T-cell (primary cell): ENCODE results near the gene BLOC1S3. TPM values are rescaled to one million over a fixed set of nuclear protein-coding genes. Genes with fewer than 3 reads are reported as not detected.
A peak's percentile ranks its signal among the peaks of the same experiment; 100 is the strongest.

Source experiments
- ATAC-seq, 4 experiments: fragments of 200-7000 bp in 3 of 4; fragments of 150-1000 bp in 1 of 4; cut with Tn5 transposase; replicated peaks in 1 of 4; 1 replicate in 3 of 4; 2 replicates in 1 of 4; pipeline ENCODE4 v1.10.0; 2021; ENCODE audit warnings: moderate library complexity in 3 of 4, mild to moderate bottlenecking in 2 of 4, moderate number of reproducible peaks in 1 of 4
- CTCF ChIA-PET, 2 donors: fragments of 300-600 bp; sonication (Branson Sonifier 250); formaldehyde crosslinking; loops; one replicate each; lab custom pipeline; 2022; ENCODE audit warnings: antibody characterized with exemption in 2 of 2; lab: Charles Lee
- POLR2A ChIA-PET, 2 donors: fragments of 300-600 bp; sonication (Branson Sonifier 250); formaldehyde crosslinking; loops; one replicate each; lab custom pipeline; 2022; ENCODE audit warnings: antibody characterized with exemption in 2 of 2; lab: Charles Lee
- DNase-seq, 35 experiments: peaks; one replicate each; pipeline versions ENCODE4 v3.0.0 to v3.0.0-alpha.2; 2013 to 2023
- H3K27ac ChIP-seq: one replicate; pipeline ENCODE4 v1.5.1; 2013; ENCODE audit warnings: low read length
- H3K27me3 ChIP-seq, 2 experiments: replicated peaks in 1 of 2; 1 replicate in 1 of 2; 2 replicates in 1 of 2; pipeline versions ENCODE4 v1.6.1 to v1.7.0; 2013; ENCODE audit warnings: low read length in 1 of 2, mixed read lengths in 1 of 2; ENCODE audit not compliant: control insufficient read depth in 2 of 2, insufficient read depth in 2 of 2; ENCODE audit errors: extremely low read depth in 1 of 2
- H3K36me3 ChIP-seq, 2 donors: 1 replicate in 1 of 2; 2 replicates in 1 of 2; pipeline versions ENCODE4 v1.6.1 to v1.7.0; 2013; ENCODE audit warnings: low read length in 1 of 2; ENCODE audit not compliant: control insufficient read depth in 2 of 2, insufficient read depth in 1 of 2; ENCODE audit errors: extremely low read depth in 1 of 2
- H3K4me1 ChIP-seq, 2 experiments: 1 replicate in 1 of 2; 2 replicates in 1 of 2; pipeline versions ENCODE4 v1.6.1 to v1.7.0; 2013; ENCODE audit warnings: low read length in 2 of 2, mixed read lengths in 1 of 2; ENCODE audit not compliant: insufficient read depth in 2 of 2, control insufficient read depth in 1 of 2; ENCODE audit errors: extremely low read depth in 1 of 2
- H3K4me3 ChIP-seq, 2 donors: 1 replicate in 1 of 2; 2 replicates in 1 of 2; pipeline versions ENCODE4 v1.5.1 to v1.7.0; 2013; ENCODE audit warnings: mild to moderate bottlenecking in 2 of 2, low read length in 1 of 2, moderate library complexity in 1 of 2; ENCODE audit not compliant: control insufficient read depth in 1 of 2; ENCODE audit errors: extremely low read depth in 1 of 2
- H3K9me3 ChIP-seq: 2 replicates; pipeline ENCODE4 v1.7.0; 2013
- H3K27ac Mint-ChIP-seq, 2 donors: one replicate each; pipeline ENCODE4 v1.8.0; 2020 to 2021; ENCODE audit warnings: mild to moderate bottlenecking in 2 of 2, mixed read lengths in 2 of 2
- H3K27me3 Mint-ChIP-seq, 2 donors: one replicate each; pipeline ENCODE4 v1.8.0; 2021 to 2022; ENCODE audit warnings: mixed read lengths in 2 of 2
- H3K36me3 Mint-ChIP-seq: one replicate; pipeline ENCODE4 v1.8.0; 2021; ENCODE audit warnings: mixed read lengths
- H3K4me1 Mint-ChIP-seq, 3 donors: one replicate each; pipeline ENCODE4 v1.8.0; 2020 to 2022; ENCODE audit warnings: mixed read lengths in 3 of 3, mild to moderate bottlenecking in 1 of 3
- H3K4me3 Mint-ChIP-seq, 3 donors: one replicate each; pipeline ENCODE4 v1.8.0; 2020 to 2022; ENCODE audit warnings: mild to moderate bottlenecking in 3 of 3, mixed read lengths in 3 of 3, moderate library complexity in 3 of 3
- H3K9me3 Mint-ChIP-seq, 3 donors: one replicate each; pipeline ENCODE4 v1.8.0; 2020 to 2022; ENCODE audit warnings: mixed read lengths in 3 of 3
- WGBS: methylation state at CpG from one replicate; pipeline ENCODE4 v1.1.5; 2013; ENCODE audit warnings: missing lambda C conversion rate; ENCODE audit not compliant: insufficient coverage; 5-methylcytosine and 5-hydroxymethylcytosine counted together
- total RNA-seq, 35 experiments: library from RNA in 6 of 35; stranded (reverse) in 6 of 35; fragments of 120-200 nt in 1 of 35; gene quantifications; one replicate each; pipeline versions ENCODE4 v1.2.1 to v1.2.4 and lab custom pipeline; 2013 to 2026

The BLOC1S3 gene
- total RNA-seq, 5 donors from 2014 or later (not counting 1 experiment from before 2014, with no cell fraction given) = 14.9 to 36.2 (median 32.8) TPM

DNA sequence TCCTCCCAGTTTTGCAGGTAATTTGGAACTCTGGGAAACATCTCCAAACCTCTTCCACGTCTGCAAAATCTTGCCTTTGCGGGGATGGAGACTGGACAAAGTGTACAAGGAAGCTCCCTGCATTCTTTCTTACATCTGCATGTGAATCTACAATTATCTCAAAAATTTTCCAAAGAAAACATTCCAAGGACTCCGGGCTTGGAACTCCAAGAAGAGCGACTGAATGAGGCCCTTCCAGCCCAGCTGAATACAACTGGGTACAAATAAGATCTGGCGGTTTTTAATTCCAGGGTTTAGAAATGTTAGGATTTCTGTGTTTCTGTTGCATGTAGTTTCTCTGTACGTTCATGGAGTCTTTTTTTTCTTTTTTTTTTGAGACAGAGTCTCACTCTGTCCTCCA, 38.1 kb downstream of the BLOC1S3 start:
- CTCF ChIA-PET = no interaction called here
- WGBS = no CpG with 5 or more reads among the region's 6 CpGs
- POLR2A ChIA-PET = no interaction called here

DNA sequence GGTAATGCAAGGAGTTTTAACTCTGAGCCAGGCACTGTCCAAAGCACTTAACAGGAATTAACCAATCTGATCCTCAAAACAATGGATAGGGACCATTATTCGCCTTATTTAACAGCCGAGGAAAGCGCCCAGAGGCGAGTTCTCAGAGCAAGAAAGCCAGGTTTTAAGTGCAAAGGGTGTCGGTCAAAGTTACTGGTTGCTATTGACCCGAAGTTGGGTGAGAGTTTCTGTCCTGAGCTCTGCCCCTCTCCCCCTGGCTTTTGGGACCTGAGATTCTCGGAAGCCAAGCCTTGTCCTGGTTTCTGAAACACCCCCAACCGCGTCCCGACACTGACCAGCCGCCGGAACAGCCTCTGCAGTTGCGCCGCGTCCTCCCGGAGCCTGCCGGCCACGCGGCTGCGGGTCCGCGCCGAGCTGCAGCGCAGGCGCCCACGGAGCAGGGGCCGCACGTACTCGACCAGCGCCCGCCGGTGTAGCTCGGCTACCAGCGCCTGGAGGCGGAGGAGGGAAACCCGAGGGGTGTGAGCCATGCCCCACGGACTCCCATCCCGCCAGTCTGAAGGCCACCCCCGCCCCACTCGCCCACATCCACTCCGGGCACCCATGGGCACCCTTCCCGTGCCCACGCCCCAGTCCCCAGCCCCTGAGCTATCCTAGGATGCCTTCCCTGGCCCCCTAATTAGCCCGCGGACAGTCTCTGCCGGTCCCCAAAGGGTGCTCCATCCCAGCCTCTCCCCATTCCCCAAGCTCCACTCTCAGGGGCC, 38.8 kb downstream of the BLOC1S3 start:
- WGBS = 29% methylated on average over 40 of the region's 46 CpGs
- Histone ChIP-seq H3K4me3 (no peak overlapping the region), H3K27ac (no peak overlapping the region), H3K36me3 (no peaks in the 10 kb centered on the region), H3K9me3 (no peaks in the 10 kb centered on the region), H3K4me1 (no peaks in the 10 kb centered on the region), H3K27me3 (peaks cover 6 to 66% of the 10 kb centered on the region in 2 experiments)
- ATAC-seq (no peak), DNase-seq (no peak)
- H3K27ac Mint-ChIP-seq = no peak overlapping the region
- ChIA-PET CTCF (no interaction called here), POLR2A (no interaction called here)
- no peaks in the 10 kb centered on the region for H3K36me3 Mint-ChIP-seq
- H3K4me3 Mint-ChIP-seq = no peak overlapping the region
- peaks cover 0 to 3% (median 0%) of the 10 kb centered on the region in 3 donors for H3K4me1 Mint-ChIP-seq
- no peaks in the 10 kb centered on the region for H3K9me3 Mint-ChIP-seq
- peaks cover 39 to 54% of the 10 kb centered on the region in 2 donors for H3K27me3 Mint-ChIP-seq

More for the DNA sequence above, 38.1 kb downstream of the BLOC1S3 start:
- H3K27ac ChIP-seq = no peak overlapping the region
- H3K27me3 ChIP-seq = peaks cover 6 to 69% of the 10 kb centered on the region in 2 experiments
- Mint-ChIP-seq H3K36me3 (no peaks in the 10 kb centered on the region), H3K4me3 (no peak overlapping the region), H3K27me3 (peaks cover 37 to 50% of the 10 kb centered on the region in 2 donors), H3K27ac (no peak overlapping the region), H3K9me3 (no peaks in the 10 kb centered on the region), H3K4me1 (peaks cover 0 to 3% (median 0%) of the 10 kb centered on the region in 3 donors)
- H3K9me3 ChIP-seq = no peaks in the 10 kb centered on the region
- H3K4me3 ChIP-seq = no peak overlapping the region
- DNase-seq (no peak), ATAC-seq (no peak)
- no peaks in the 10 kb centered on the region for H3K4me1 ChIP-seq
- H3K36me3 ChIP-seq = no peaks in the 10 kb centered on the region

DNA sequence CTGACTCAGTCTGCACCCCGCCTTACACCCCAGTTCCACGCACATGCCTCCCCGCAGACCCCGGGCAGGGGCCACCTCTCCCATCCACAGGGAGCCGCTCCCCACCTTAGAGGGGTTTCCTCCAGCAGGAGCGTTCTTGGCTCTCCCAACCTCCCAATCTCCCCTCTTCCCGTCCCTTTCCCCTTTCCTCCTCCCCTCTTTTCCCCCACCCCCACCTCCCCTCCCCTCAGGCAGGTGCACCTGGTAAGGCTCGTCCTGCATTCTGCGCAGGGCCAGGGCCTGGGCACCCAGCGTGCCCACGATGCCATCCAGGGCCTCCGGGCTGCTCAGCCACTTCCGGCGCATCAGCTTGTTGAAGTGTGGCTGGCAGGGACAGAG, 39.4 kb downstream of the BLOC1S3 start:
- ATAC-seq (no peak), DNase-seq (no peak)
- Histone ChIP-seq H3K36me3 (no peaks in the 10 kb centered on the region), H3K4me1 (no peaks in the 10 kb centered on the region), H3K27ac (no peak overlapping the region), H3K27me3 (peaks cover 6 to 62% of the 10 kb centered on the region in 2 experiments), H3K9me3 (no peaks in the 10 kb centered on the region), H3K4me3 (no peak overlapping the region)
- CTCF ChIA-PET = no interaction called here
- no peak overlapping the region for H3K27ac Mint-ChIP-seq
- POLR2A ChIA-PET = no interaction called here
- WGBS = 65% methylated on average over 9 of the region's 14 CpGs
- H3K9me3 Mint-ChIP-seq = no peaks in the 10 kb centered on the region
- no peak overlapping the region for H3K4me3 Mint-ChIP-seq
- H3K27me3 Mint-ChIP-seq = peaks cover 42 to 59% of the 10 kb centered on the region in 2 donors
- peaks cover 0 to 3% (median 0%) of the 10 kb centered on the region in 3 donors for H3K4me1 Mint-ChIP-seq
- H3K36me3 Mint-ChIP-seq = no peaks in the 10 kb centered on the region

DNA sequence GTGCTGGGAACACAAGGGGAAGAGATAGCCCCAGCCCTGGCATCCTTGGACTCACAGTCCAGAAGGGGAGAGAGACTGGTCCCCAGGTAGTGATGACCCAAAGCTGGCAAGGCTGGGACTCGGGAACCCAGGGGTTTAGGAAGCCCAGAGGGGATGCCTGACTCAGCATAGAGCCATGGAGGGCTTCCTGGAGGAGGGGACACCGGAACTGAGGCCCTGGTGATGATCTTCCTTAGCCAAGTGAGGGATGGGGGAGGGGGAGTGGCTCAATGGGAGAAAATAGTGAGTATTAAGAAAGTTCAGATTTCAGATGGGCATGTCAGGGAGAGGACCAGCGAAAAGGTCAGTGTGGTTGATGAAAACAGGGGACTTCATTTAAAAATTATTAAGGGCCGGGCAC, 39.8 kb downstream of the BLOC1S3 start:
- Mint-ChIP-seq H3K4me3 (no peak overlapping the region), H3K4me1 (peaks cover 0 to 3% (median 0%) of the 10 kb centered on the region in 3 donors), H3K27ac (no peak overlapping the region), H3K36me3 (no peaks in the 10 kb centered on the region), H3K9me3 (no peaks in the 10 kb centered on the region), H3K27me3 (peaks cover 42 to 61% of the 10 kb centered on the region in 2 donors)
- POLR2A ChIA-PET = no interaction called here
- DNase-seq = no peak
- CTCF ChIA-PET = no interaction called here
- H3K4me1 ChIP-seq = no peaks in the 10 kb centered on the region
- no peak for ATAC-seq
- H3K27me3 ChIP-seq = peaks cover 6 to 61% of the 10 kb centered on the region in 2 experiments
- no peak overlapping the region for H3K27ac ChIP-seq
- H3K9me3 ChIP-seq = no peaks in the 10 kb centered on the region
- no peaks in the 10 kb centered on the region for H3K36me3 ChIP-seq
- no peak overlapping the region for H3K4me3 ChIP-seq
- WGBS = 59% methylated on average over 4 of the region's 4 CpGs

DNA sequence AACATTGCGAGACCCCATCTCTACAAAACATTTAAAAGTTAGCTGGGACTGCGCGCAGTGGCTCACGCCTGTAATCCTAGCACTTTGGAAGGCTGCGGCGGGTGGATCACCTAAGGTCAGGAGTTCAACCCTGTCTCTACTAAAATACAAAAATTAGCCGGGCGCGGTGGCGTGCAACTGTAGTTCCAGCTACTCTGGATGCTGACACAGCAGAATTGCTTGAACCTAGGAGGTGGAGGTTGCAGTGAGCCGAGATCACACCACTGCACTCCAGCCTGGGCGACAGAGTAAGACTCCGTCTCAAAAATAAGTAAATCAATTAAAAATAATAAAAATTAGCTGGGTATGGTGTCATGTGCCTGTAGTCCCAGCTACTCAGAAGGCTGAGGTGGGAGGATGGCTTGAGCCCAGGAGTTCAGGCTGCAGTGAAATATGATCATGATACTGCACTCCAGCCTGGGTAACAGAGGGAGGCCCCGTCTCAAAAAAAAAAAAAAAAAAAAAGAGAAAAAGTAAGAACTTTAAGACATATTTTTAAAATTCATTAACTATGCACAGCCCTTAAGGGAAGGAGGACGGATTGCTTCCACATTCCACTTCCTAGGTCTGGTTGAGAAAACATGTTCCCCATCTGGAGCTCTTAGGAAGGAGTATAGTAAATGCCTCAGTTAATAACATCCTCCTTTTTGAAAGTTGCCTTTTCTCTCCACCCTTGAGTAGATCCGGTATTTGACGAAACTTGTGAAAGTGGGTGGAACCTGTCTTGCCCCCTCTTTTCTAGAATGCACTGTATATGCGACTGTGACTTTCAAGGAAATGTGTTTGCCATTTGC, 40.5 kb downstream of the BLOC1S3 start:
- ChIA-PET POLR2A (no interaction called here), CTCF (no interaction called here)
- H3K36me3 ChIP-seq = no peaks in the 10 kb centered on the region
- H3K27ac ChIP-seq = no peak overlapping the region
- H3K27me3 Mint-ChIP-seq = peaks cover 42 to 58% of the 10 kb centered on the region in 2 donors
- DNase-seq (no peak), ATAC-seq (no peak)
- H3K4me3 Mint-ChIP-seq = no peak overlapping the region
- H3K4me3 ChIP-seq = no peak overlapping the region
- 88% methylated on average over 4 of the region's 18 CpGs for WGBS
- no peaks in the 10 kb centered on the region for H3K9me3 Mint-ChIP-seq
- peaks cover 4 to 65% of the 10 kb centered on the region in 2 experiments for H3K27me3 ChIP-seq
- no peak overlapping the region for H3K27ac Mint-ChIP-seq
- H3K4me1 ChIP-seq = no peaks in the 10 kb centered on the region
- no peaks in the 10 kb centered on the region for H3K9me3 ChIP-seq
- no peaks in the 10 kb centered on the region for H3K36me3 Mint-ChIP-seq
- H3K4me1 Mint-ChIP-seq = peaks cover 0 to 3% (median 0%) of the 10 kb centered on the region in 3 donors

DNA sequence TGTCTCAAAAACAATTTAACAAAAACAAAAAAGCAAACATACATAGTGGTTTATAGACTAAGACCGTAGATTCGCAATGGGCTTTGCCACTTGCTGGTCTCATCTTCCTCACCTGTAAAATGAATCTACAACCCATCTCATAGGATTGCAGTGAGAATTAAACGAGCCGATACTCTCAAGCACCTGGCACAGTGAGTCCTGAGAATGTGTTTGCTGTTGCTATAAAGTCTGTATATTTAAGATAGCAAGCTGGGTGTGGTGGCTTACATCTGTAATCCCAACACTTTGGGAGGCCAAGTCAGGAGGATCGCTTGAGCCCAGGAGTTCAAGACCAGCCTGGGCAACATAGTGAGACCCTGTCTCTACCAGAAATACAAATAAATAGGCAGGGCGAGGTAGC, 44.1 kb downstream of the BLOC1S3 start:
- DNase-seq = no peak
- ChIA-PET CTCF (no interaction called here), POLR2A (no interaction called here)
- Mint-ChIP-seq H3K36me3 (no peaks in the 10 kb centered on the region), H3K27ac (peak overlapping the region in 1 of 2 donors; percentile 29), H3K4me3 (no peak overlapping the region), H3K9me3 (no peaks in the 10 kb centered on the region), H3K4me1 (no peaks in the 10 kb centered on the region), H3K27me3 (peaks cover 23 to 42% of the 10 kb centered on the region in 2 donors)
- H3K27ac ChIP-seq = no peak overlapping the region
- no peaks in the 10 kb centered on the region for H3K36me3 ChIP-seq
- 96% methylated on average over 3 of the region's 6 CpGs for WGBS
- H3K4me3 ChIP-seq = no peak overlapping the region
- H3K4me1 ChIP-seq = no peaks in the 10 kb centered on the region
- no peak for ATAC-seq
- peaks cover 0 to 55% of the 10 kb centered on the region in 2 experiments for H3K27me3 ChIP-seq
- H3K9me3 ChIP-seq = no peaks in the 10 kb centered on the region
